Right ventricle myocardium inferior (tissue), 1 donor: Measurements from ENCODE around the gene PROSER1. TPM values are rescaled to one million over a fixed set of nuclear protein-coding genes. Genes with fewer than 3 reads are reported as not detected.

Source experiments
- ATAC-seq: fragments of 200-7000 bp; cut with Tn5 transposase; one replicate; pipeline ENCODE4 v1.9.1; 2020; ENCODE audit warnings: mild to moderate bottlenecking, moderate library complexity
- DNase-seq: peaks from one replicate; pipeline ENCODE4 v3.0.0; 2021; ENCODE audit errors: missing footprints
- intact Hi-C: fragments of 100-400 bp; cut with DNase I; formaldehyde crosslinking; loops from one replicate; pipeline ENCODE4 v1.11.0; 2022
- total RNA-seq: library from RNA; stranded (reverse); fragmentation: NEBNext Ultra II Directional; extraction: Animal tissue kit (Norgen Biotek cat#: 25700); gene quantifications from one replicate; pipeline ENCODE4 v1.2.1, GENCODE V29; 2021
- donor health status: DM: no; HTN: yes; CAD: no; lungs with severe emphysema.

The PROSER1 gene
- total RNA-seq, 1 donor from 2014 or later, result 15.9 TPM

DNA sequence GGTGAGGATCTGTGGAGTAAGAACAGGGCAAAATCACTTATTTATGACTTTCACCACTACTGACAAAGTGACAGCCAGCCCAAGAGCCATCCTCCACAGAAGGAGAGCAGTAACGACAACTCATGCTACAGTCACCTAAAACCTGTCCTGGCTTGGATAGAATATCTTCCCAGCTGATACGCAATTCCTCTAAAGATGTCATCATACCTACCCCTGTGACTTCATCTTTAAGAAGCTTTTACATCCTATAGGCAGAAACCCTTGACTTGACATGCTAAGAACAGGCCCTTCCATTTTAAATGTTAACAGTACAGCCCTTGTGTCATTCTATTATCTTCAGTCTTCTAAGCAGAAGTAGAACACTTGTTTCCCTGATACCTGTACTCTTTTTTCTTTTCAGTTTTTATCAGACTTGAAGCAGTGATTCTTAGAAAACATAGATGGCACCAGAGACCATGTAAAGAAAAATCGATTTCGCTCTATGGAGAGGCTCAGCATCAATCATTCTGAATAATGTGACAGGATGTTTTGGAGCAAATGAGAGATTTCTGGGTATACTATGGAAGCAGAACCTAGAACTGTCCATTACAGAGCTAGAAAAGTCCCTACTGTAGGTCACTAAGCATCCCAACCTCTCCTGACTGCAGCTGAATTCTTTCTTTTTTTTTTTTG, 67.4 kb downstream of the PROSER1 start:
- no peak for ATAC-seq
- intact Hi-C loops, result no loop called here
- no peak for DNase-seq

DNA sequence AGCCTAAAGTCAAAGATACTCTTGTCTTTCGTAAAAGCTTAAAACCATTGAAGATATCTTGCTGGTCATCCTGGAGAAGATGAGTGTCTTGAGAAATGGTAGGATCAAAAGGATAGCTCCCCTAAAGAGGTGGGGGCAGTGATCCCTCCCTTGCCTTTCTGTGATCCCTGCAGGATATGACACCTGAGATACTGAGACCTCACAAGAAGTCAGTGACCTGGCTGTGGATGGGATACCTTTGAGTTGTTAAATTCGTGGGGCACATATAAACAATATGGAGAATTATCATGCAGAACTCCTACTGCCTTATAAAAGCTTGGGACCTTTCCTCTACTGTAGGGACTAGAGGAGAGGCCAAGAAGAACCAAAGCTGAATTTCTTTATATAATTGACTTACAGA, 68.7 kb downstream of the PROSER1 start:
- DNase-seq (no peak), ATAC-seq (no peak)
- intact Hi-C loops, result no loop called here

DNA sequence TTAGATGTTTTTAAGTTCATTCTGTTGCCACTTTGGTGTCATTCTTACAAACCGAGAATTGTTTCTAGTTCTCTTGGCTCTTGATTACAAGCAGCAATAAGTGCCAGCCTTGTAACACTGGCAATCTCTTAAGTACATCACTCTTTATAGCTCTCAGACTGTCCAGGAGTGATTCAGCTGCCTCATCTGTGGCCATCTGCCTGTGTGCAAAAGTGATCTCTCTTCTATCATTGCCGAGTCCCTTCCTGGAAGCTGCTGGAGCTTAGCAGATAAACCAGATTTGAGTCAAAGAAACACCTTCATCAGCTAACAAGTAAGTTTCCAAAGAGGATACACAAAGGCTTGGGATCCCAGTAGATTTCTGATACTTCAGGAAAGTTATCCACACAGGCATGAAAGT, 70.4 kb downstream of the PROSER1 start:
- no peak for DNase-seq
- intact Hi-C loops, result no loop called here
- no peak for ATAC-seq

DNA sequence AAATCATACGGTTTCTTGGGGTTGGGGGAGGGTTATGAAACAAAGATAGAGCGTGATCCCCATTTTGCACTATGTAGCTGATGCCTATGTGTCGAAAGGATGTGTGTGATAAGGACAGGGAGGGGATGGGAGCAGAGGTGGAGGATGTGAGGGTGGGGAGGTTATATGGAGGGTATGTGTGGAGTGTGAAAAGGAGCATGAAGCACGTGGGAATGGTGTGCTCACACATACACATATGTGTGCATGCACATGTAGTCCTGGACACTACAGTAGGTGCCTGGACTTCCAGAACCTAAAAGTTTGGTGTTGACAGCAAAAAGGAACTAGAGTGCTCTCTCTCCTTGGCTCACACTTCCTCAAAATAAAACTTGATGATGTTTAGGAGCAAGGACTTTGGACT, 72.6 kb downstream of the PROSER1 start:
- no peak for DNase-seq
- intact Hi-C loops, result no loop called here
- ATAC-seq, result no peak

DNA sequence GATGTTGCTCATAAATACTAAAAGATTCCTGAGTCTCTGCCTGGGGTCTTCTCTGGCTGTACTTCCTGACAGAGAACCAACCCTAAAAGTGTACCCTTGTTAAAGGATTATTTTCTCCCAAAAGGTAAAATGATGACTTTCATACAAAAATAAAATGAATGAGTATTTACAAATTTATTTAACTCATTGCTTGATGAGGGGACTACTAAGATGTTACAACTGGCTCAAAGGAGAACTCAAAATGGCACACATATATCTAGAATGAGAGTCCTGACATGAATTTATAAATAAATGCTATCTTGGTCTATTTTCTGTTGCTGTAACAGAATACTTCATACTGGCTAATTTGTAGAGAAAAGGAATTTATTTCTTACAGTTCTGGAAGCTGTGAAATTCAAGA, 77.7 kb downstream of the PROSER1 start:
- intact Hi-C loops, result no loop called here
- DNase-seq (no peak), ATAC-seq (no peak)

Other genes with a start within 250 kb of the PROSER1 start
- gene STOML3, start 47.3 kb downstream of the PROSER1 start, total RNA-seq, result not detected
- 9.5 TPM for gene NHLRC3, start 367 bp upstream of the PROSER1 start, total RNA-seq